Lower leg skin (tissue), 4 donors: ENCODE measurements around the gene SPOCK1. TPM values are rescaled to one million over a fixed set of nuclear protein-coding genes. Genes with fewer than 3 reads are reported as not detected.
A peak's percentile ranks its signal among the peaks of the same experiment; 100 is the strongest.

ENCODE experiments used
- DNase-seq, 2 donors: peaks; one replicate each; pipeline ENCODE4 v3.0.0-alpha.2; 2019; ENCODE audit warnings: low spot score in 2 of 2
- H3K4me3 ChIP-seq: fragments of 200-600 bp; sonication (generic); 2 replicates; pipeline ENCODE4 v1.5.1; 2017; ENCODE audit warnings: mild to moderate bottlenecking, low read depth; ENCODE audit not compliant: poor library complexity, severe bottlenecking
- CTCF ChIP-seq, 3 donors: fragments of 450-650 bp; IDR thresholded peaks; one replicate each; pipeline ENCODE4 v1.5.1; 2016; ENCODE audit warnings: antibody characterized with exemption in 3 of 3, mild to moderate bottlenecking in 3 of 3, moderate library complexity in 2 of 3
- POLR2A ChIP-seq, 2 donors: fragments of 450-650 bp; IDR thresholded peaks; one replicate each; pipeline ENCODE4 v1.6.1; 2016 to 2017; ENCODE audit warnings: antibody characterized with exemption in 2 of 2, mild to moderate bottlenecking in 1 of 2, moderate library complexity in 1 of 2
- WGBS, 2 donors: methylation state at CpG; one replicate each; pipeline ENCODE4 v1.1.5; 2018; 5-methylcytosine and 5-hydroxymethylcytosine counted together
- intact Hi-C: fragments of 100-400 bp; cut with DNase I; formaldehyde crosslinking; loops from one replicate; pipeline ENCODE4 v1.15.0; 2023; ENCODE audit warnings: low total_unique reads
- total RNA-seq, 4 donors: library from RNA; depleted of rRNA; stranded (reverse); fragments of >200 nt; gene quantifications; one replicate each; pipeline ENCODE4 v1.1.0, GENCODE V29; 2016

SPOCK1 gene
- total RNA-seq, 4 donors from 2014 or later = 7.9 to 21.5 (median 11.7) TPM

DNA sequence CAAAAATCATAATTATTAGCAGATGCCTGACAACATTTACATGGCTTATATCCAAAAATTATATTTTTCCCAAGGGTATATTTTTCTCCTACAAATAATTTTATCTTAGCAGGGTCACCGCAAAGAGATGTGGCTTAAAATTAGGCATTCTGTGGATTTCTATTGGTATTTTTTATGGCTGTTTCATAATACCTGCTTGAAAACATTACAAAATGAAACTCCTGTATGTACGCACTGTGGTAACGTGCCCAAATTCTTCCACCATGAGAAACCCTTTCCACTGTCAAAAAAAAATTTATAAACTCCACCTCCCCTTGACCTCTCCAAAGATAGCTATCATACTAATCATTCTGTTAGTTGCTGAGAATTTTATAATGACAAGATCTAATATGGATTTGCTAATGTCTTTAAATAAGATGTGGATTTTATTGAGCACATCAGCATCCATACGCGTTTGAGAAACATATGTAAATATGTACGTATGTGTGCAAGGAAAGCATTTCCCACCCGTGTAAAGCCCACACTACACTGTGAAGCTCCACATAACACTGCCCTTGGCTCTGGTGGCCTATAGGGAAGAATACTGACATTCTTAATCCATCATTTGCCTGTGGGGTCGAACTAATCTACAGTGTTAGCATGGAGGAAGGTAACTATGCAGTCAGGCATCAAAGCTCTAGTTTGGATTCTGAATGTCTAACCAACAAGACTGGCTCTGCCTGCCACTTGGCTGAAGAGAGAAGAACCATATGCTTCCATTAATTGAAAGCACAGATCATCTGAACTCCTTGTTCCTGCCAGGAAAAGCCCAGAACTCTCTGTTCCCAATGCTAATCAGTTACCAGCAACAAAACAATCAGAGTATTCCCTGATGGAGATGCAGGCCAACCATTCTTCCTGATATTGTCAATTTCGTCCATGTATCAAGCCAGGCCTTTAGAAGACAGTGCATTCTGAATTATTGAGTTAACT lies 244.7 kb downstream of the SPOCK1 start:
- TF ChIP-seq CTCF (IDR thresholded peaks at IDR 0.05) = no peak
- no peak for TF ChIP-seq POLR2A (IDR thresholded peaks at IDR 0.05)
- DNase-seq = peak in 1 of 2 donors; percentile 62
- H3K4me3 ChIP-seq = no peak overlapping the region
- intact Hi-C loops = no loop called here
- WGBS, 2 donors = 58 to 61% methylated on average over 9 of the region's 9 CpGs

DNA sequence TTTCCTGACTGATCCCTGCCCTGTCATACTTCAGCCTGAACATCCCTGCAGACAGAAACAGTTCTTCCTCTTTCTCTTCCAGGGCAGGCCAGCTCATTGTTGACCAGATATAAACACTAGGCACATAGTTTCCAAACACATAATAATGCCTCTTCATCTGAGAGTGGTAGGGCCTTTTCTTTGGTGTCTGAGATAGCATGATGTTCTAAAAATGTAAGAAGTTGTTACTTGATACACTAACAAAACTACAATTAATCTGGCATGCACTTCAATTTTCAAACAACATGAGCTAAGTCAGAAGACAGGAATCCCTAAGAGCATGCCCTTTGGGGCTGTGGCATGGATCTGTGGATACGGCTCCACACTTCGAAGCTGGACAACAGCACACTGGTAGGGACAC lies 246.6 kb downstream of the SPOCK1 start:
- no peak for DNase-seq
- intact Hi-C loops = no loop called here
- WGBS, 2 donors = 94 to 95% methylated on average over 2 of the region's 2 CpGs
- H3K4me3 ChIP-seq = no peak overlapping the region
- TF ChIP-seq CTCF (IDR thresholded peaks at IDR 0.05) = no peak
- TF ChIP-seq POLR2A (IDR thresholded peaks at IDR 0.05) = no peak

GRCh38 chr5:137250421-137250820 lies 248.7 kb downstream of the SPOCK1 start:
- H3K4me3 ChIP-seq = no peak overlapping the region
- WGBS, 2 donors = 62 to 64% methylated on average over 6 of the region's 6 CpGs
- intact Hi-C loops = no loop called here
- DNase-seq = no peak
- no peak for TF ChIP-seq CTCF (IDR thresholded peaks at IDR 0.05)
- TF ChIP-seq POLR2A (IDR thresholded peaks at IDR 0.05) = no peak

DNA sequence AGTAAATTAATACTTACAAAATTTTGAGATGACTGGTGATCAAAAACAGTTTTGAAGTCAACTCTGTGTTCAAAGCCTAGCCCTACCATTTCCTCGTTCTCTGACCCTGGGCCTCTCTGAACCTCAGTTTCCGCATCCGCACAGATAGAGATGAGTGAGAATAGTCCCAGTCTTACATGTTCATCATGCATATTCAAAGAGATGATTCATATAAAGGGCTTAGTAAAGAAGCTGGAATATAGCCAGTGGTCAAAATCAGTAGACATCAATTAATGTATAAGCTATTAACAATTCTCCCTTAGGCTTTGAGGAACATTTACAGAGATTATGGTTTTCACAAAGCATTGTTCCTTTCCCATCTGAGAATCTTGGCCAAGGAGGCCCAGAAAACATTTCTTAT lies 250.6 kb downstream of the SPOCK1 start:
- TF ChIP-seq POLR2A (IDR thresholded peaks at IDR 0.05) = no peak
- no peak for TF ChIP-seq CTCF (IDR thresholded peaks at IDR 0.05)
- H3K4me3 ChIP-seq = no peak overlapping the region
- intact Hi-C loops = no loop called here
- WGBS, 2 donors = 97 to 98% methylated on average over 3 of the region's 3 CpGs
- DNase-seq = no peak

- intact Hi-C loops = no loop called here
- 90% methylated on average over 2 of the region's 2 CpGs for WGBS, 2 donors
- no peak for DNase-seq
- TF ChIP-seq CTCF (IDR thresholded peaks at IDR 0.05) (no peak), POLR2A (IDR thresholded peaks at IDR 0.05) (no peak)
- no peak overlapping the region for H3K4me3 ChIP-seq
Measured at GRCh38 chr5:137245438-137245837, 253.7 kb downstream of the SPOCK1 start.
